ENCODE data around the gene PPP1R16B.

GRCh38 chr20:38875175-38875993 lies 69.9 kb downstream of the PPP1R16B start:
- TF ChIP-seq POLR2A (IDR thresholded peaks at IDR 0.05) (no peak), CTCF (IDR thresholded peaks at IDR 0.05) (no peak)

All from body of pancreas (tissue), 4 donors.